GM23338 (cell line): ENCODE data around the gene SLC17A5.

Experiments used
- CREB1 ChIP-seq: fragments of 250-450 bp; sonication (Bioruptor Pico); IDR thresholded peaks from 2 replicates; pipeline ENCODE4 v1.5.0; 2020; ENCODE audit warnings: low read depth, mild to moderate bottlenecking, moderate library complexity
- EZH2 ChIP-seq: fragments of 200-600 bp; sonication (generic); IDR thresholded peaks from one replicate; pipeline ENCODE4 v1.8.0; 2017; ENCODE audit warnings: antibody characterized with exemption, mild to moderate bottlenecking, low read depth; ENCODE audit not compliant: unreplicated experiment
- EZH2phosphoT487 ChIP-seq: fragments of 200-600 bp; sonication (generic); IDR thresholded peaks from one replicate; pipeline ENCODE4 v1.8.1; 2018; ENCODE audit warnings: antibody characterized with exemption; ENCODE audit not compliant: unreplicated experiment
- JUNB ChIP-seq: IDR thresholded peaks from one replicate; pipeline ENCODE4 v1.6.1; 2016; ENCODE audit warnings: antibody characterized with exemption; ENCODE audit not compliant: unreplicated experiment
- NANOG ChIP-seq: IDR thresholded peaks from 2 replicates; pipeline ENCODE4 v1.6.1; 2016; ENCODE audit warnings: antibody characterized with exemption, borderline replicate concordance
- POLR2AphosphoS5 ChIP-seq: IDR thresholded peaks from 2 replicates; pipeline ENCODE4 v1.6.1; 2016; ENCODE audit warnings: antibody characterized with exemption, low read depth
- STAT1 ChIP-seq: IDR thresholded peaks from one replicate; pipeline ENCODE4 v1.6.1; 2016; ENCODE audit warnings: antibody characterized with exemption; ENCODE audit not compliant: unreplicated experiment
- ZNF114 ChIP-seq: fragments of 250-450 bp; sonication (Bioruptor Pico); IDR thresholded peaks from 2 replicates; pipeline ENCODE4 v1.5.0; 2020; ENCODE audit warnings: mild to moderate bottlenecking, moderate library complexity
- TF ChIP-seq, protein P1 (sequence below), 2 experiments: fragments of 200-600 bp in 1 of 2; sonication (generic) in 1 of 2; conservative IDR thresholded peaks; 2 replicates each; pipeline versions ENCODE4 v1.5.1 to v1.6.1; 2016 to 2017; ENCODE audit warnings: antibody characterized with exemption in 2 of 2, low read depth in 2 of 2, mild to moderate bottlenecking in 2 of 2, moderate library complexity in 1 of 2
- TF ChIP-seq, protein P2 (sequence below): IDR thresholded peaks from one replicate; pipeline ENCODE4 v1.6.1; 2018; ENCODE audit warnings: antibody characterized with exemption; ENCODE audit not compliant: unreplicated experiment
- TF ChIP-seq, protein P3 (sequence below): IDR thresholded peaks from 2 replicates; pipeline ENCODE4 v1.6.1; 2016; ENCODE audit warnings: antibody characterized with exemption

DNA sequence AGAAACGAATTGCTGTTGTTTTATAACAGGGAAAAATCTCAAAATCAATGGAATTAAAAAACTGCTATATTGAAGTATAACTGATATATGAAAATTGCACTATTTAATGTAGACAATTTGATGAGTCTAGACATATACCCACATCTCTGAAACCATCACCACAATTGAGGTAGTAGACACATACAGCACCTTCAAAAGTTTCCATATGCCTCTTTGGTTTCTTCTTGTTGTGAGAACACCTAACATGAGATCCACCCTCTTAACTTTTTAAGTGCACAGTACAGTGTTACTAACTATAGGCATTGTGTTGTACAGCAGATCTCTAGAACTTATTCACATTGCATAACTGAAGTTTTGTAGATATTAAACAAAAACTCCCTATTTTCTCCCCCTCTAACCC, 14.0 kb upstream of the SLC17A5 start:
- TF ChIP-seq, protein P1, sequence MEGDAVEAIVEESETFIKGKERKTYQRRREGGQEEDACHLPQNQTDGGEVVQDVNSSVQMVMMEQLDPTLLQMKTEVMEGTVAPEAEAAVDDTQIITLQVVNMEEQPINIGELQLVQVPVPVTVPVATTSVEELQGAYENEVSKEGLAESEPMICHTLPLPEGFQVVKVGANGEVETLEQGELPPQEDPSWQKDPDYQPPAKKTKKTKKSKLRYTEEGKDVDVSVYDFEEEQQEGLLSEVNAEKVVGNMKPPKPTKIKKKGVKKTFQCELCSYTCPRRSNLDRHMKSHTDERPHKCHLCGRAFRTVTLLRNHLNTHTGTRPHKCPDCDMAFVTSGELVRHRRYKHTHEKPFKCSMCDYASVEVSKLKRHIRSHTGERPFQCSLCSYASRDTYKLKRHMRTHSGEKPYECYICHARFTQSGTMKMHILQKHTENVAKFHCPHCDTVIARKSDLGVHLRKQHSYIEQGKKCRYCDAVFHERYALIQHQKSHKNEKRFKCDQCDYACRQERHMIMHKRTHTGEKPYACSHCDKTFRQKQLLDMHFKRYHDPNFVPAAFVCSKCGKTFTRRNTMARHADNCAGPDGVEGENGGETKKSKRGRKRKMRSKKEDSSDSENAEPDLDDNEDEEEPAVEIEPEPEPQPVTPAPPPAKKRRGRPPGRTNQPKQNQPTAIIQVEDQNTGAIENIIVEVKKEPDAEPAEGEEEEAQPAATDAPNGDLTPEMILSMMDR (conservative IDR thresholded peaks at IDR 0.05; ENCODE audit: low read depth in 2 of 2) = no peak
- TF ChIP-seq EZH2phosphoT487 (no peak), EZH2 (no peak), CREB1 (no peak), POLR2AphosphoS5 (no peak), NANOG (no peak), ZNF114 (no peak), JUNB (no peak), STAT1 (no peak)
- TF ChIP-seq, protein P2, sequence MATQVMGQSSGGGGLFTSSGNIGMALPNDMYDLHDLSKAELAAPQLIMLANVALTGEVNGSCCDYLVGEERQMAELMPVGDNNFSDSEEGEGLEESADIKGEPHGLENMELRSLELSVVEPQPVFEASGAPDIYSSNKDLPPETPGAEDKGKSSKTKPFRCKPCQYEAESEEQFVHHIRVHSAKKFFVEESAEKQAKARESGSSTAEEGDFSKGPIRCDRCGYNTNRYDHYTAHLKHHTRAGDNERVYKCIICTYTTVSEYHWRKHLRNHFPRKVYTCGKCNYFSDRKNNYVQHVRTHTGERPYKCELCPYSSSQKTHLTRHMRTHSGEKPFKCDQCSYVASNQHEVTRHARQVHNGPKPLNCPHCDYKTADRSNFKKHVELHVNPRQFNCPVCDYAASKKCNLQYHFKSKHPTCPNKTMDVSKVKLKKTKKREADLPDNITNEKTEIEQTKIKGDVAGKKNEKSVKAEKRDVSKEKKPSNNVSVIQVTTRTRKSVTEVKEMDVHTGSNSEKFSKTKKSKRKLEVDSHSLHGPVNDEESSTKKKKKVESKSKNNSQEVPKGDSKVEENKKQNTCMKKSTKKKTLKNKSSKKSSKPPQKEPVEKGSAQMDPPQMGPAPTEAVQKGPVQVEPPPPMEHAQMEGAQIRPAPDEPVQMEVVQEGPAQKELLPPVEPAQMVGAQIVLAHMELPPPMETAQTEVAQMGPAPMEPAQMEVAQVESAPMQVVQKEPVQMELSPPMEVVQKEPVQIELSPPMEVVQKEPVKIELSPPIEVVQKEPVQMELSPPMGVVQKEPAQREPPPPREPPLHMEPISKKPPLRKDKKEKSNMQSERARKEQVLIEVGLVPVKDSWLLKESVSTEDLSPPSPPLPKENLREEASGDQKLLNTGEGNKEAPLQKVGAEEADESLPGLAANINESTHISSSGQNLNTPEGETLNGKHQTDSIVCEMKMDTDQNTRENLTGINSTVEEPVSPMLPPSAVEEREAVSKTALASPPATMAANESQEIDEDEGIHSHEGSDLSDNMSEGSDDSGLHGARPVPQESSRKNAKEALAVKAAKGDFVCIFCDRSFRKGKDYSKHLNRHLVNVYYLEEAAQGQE = no peak
- TF ChIP-seq, protein P3, sequence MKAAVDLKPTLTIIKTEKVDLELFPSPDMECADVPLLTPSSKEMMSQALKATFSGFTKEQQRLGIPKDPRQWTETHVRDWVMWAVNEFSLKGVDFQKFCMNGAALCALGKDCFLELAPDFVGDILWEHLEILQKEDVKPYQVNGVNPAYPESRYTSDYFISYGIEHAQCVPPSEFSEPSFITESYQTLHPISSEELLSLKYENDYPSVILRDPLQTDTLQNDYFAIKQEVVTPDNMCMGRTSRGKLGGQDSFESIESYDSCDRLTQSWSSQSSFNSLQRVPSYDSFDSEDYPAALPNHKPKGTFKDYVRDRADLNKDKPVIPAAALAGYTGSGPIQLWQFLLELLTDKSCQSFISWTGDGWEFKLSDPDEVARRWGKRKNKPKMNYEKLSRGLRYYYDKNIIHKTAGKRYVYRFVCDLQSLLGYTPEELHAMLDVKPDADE = no peak
